ENCODE results near the gene TRIM63. TPM values are rescaled to one million over a fixed set of nuclear protein-coding genes. Genes with fewer than 3 reads are reported as not detected.

The TRIM63 gene
- polyA plus RNA-seq, 1 of the 3 experiments (the other 2 are of a cell fraction) = not detected

DNA sequence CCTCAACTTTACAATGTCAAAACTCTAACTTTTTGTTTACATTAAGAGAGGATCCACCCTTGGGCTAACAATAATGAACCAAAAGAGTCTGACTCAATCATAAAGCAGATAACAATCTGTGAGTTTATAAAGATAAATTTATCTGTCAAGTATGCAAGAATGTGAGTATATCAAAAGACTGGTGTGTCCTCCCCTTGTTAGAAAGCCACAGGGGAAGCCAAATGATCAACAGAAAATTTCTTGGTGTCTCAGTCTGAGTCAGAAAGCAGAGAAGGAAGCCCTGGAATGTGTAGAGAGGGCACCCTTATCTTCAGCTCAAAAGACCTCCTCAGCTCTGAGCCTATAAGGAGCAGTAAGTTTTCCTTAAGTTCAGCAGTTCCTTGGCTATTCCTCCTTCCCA lies 30.3 kb upstream of the TRIM63 start:
- CTCF ChIA-PET = interaction anchor here (1.6 kb wide), 1 partner anchor 62 kb away, joined by 5 read pairs; no protein-coding TSS in a partner anchor
- H2AFZ ChIP-seq (ENCODE audit: low read depth) = no peak overlapping the region

More for the DNA sequence above, 30.3 kb upstream of the TRIM63 start:
- Histone ChIP-seq H3F3A (replicated peaks; ENCODE audit: insufficient read depth) (no peaks in the 10 kb centered on the region), H3K9ac (no peak overlapping the region), H4K20me1 (ENCODE audit: insufficient read depth) (no peaks in the 10 kb centered on the region), H3K4me1 (ENCODE audit: control insufficient read depth in 1 of 2, insufficient read depth in 2 of 2, low read depth in 1 of 2, low read length in 1 of 2) (peaks cover 0 to 12% of the 10 kb centered on the region in 2 experiments; a peak in 1 of 4 replicates), H3K9me3 (no peaks in the 10 kb centered on the region), H3K36me3 (replicated peaks in 1 of 2; ENCODE audit: control insufficient read depth in 1 of 2, insufficient read depth in 2 of 2, low read length in 1 of 2) (no peaks in the 10 kb centered on the region), H3K4me3 (ENCODE audit: low read depth in 2 of 2, low read length in 1 of 2) (no peak overlapping the region), H3K4me2 (peak overlapping the region; percentile 33; the same call in 1 of the 2 replicates), H3K27ac (ENCODE audit: low read depth in 2 of 2, low read length in 1 of 2) (0 out of 4 replicates have a peak overlapping the region, but pooled peaks of 1 of the 2 experiments have one; percentile 3), H3K27me3 (ENCODE audit: insufficient read depth) (no peaks in the 10 kb centered on the region), H3K79me2 (ENCODE audit: insufficient read depth) (no peaks in the 10 kb centered on the region), H3K9me2 (no peaks in the 10 kb centered on the region)
- TF ChIP-seq TEAD4 (IDR thresholded peaks at IDR 0.05; ENCODE audit: borderline replicate concordance, insufficient read depth) = peak; percentile 51; the same call in 1 of the 2 replicates
- no peak for TF ChIP-seq CHD2 (IDR thresholded peaks at IDR 0.05; ENCODE audit: low read length, partially characterized antibody)
- peak in 1 of 2 experiments; percentile 43; a peak in 1 of 4 replicates for TF ChIP-seq EP300 (IDR thresholded peaks at IDR 0.05; ENCODE audit: borderline replicate concordance in 1 of 2, low read depth in 1 of 2, low read length in 1 of 2)
- TF ChIP-seq, protein P1, sequence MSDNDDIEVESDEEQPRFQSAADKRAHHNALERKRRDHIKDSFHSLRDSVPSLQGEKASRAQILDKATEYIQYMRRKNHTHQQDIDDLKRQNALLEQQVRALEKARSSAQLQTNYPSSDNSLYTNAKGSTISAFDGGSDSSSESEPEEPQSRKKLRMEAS (IDR thresholded peaks at IDR 0.05; ENCODE audit: low read depth) = no peak
- TF ChIP-seq, protein P2, sequence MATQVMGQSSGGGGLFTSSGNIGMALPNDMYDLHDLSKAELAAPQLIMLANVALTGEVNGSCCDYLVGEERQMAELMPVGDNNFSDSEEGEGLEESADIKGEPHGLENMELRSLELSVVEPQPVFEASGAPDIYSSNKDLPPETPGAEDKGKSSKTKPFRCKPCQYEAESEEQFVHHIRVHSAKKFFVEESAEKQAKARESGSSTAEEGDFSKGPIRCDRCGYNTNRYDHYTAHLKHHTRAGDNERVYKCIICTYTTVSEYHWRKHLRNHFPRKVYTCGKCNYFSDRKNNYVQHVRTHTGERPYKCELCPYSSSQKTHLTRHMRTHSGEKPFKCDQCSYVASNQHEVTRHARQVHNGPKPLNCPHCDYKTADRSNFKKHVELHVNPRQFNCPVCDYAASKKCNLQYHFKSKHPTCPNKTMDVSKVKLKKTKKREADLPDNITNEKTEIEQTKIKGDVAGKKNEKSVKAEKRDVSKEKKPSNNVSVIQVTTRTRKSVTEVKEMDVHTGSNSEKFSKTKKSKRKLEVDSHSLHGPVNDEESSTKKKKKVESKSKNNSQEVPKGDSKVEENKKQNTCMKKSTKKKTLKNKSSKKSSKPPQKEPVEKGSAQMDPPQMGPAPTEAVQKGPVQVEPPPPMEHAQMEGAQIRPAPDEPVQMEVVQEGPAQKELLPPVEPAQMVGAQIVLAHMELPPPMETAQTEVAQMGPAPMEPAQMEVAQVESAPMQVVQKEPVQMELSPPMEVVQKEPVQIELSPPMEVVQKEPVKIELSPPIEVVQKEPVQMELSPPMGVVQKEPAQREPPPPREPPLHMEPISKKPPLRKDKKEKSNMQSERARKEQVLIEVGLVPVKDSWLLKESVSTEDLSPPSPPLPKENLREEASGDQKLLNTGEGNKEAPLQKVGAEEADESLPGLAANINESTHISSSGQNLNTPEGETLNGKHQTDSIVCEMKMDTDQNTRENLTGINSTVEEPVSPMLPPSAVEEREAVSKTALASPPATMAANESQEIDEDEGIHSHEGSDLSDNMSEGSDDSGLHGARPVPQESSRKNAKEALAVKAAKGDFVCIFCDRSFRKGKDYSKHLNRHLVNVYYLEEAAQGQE (IDR thresholded peaks at IDR 0.05; ENCODE audit: low read depth, low read length) = no peak
- TF ChIP-seq FOSL2 (IDR thresholded peaks at IDR 0.05; ENCODE audit: borderline replicate concordance, low read depth) = peak; percentile 54
- TF ChIP-seq, protein P3, sequence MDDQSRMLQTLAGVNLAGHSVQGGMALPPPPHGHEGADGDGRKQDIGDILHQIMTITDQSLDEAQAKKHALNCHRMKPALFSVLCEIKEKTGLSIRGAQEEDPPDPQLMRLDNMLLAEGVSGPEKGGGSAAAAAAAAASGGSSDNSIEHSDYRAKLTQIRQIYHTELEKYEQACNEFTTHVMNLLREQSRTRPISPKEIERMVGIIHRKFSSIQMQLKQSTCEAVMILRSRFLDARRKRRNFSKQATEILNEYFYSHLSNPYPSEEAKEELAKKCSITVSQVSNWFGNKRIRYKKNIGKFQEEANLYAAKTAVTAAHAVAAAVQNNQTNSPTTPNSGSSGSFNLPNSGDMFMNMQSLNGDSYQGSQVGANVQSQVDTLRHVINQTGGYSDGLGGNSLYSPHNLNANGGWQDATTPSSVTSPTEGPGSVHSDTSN (IDR thresholded peaks at IDR 0.05) = peak; percentile 77
- TF ChIP-seq, protein P4, sequence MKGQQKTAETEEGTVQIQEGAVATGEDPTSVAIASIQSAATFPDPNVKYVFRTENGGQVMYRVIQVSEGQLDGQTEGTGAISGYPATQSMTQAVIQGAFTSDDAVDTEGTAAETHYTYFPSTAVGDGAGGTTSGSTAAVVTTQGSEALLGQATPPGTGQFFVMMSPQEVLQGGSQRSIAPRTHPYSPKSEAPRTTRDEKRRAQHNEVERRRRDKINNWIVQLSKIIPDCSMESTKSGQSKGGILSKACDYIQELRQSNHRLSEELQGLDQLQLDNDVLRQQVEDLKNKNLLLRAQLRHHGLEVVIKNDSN (IDR thresholded peaks at IDR 0.05; ENCODE audit: borderline replicate concordance, low read depth) = no peak
- TF ChIP-seq RXRA (IDR thresholded peaks at IDR 0.05; ENCODE audit: borderline replicate concordance, low read depth) = peak; percentile 56; the same call in 1 of the 2 replicates
- no peak for TF ChIP-seq YY1 (IDR thresholded peaks at IDR 0.05; ENCODE audit: low read depth)
- TF ChIP-seq GATA2 (CRISPR knock-in tag; IDR thresholded peaks at IDR 0.05) = no peak
- TF ChIP-seq, protein P5, sequence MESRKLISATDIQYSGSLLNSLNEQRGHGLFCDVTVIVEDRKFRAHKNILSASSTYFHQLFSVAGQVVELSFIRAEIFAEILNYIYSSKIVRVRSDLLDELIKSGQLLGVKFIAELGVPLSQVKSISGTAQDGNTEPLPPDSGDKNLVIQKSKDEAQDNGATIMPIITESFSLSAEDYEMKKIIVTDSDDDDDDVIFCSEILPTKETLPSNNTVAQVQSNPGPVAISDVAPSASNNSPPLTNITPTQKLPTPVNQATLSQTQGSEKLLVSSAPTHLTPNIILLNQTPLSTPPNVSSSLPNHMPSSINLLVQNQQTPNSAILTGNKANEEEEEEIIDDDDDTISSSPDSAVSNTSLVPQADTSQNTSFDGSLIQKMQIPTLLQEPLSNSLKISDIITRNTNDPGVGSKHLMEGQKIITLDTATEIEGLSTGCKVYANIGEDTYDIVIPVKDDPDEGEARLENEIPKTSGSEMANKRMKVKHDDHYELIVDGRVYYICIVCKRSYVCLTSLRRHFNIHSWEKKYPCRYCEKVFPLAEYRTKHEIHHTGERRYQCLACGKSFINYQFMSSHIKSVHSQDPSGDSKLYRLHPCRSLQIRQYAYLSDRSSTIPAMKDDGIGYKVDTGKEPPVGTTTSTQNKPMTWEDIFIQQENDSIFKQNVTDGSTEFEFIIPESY (IDR thresholded peaks at IDR 0.05; ENCODE audit: borderline replicate concordance, low read depth) = no peak
- no peak for TF ChIP-seq ELF1 (IDR thresholded peaks at IDR 0.05)
- TF ChIP-seq NFIC (IDR thresholded peaks at IDR 0.05; ENCODE audit: borderline replicate concordance) = peak; percentile 38; the same call in 1 of the 2 replicates
- TF ChIP-seq GABPA (IDR thresholded peaks at IDR 0.05; ENCODE audit: low read depth) = no peak
- TF ChIP-seq TCF12 (IDR thresholded peaks at IDR 0.05) = peak; percentile 62
- peak; percentile 65 for TF ChIP-seq JUND (IDR thresholded peaks at IDR 0.05)
- no peak for DNase-seq
- POLR2A ChIA-PET = interaction anchor here (0.6 kb wide), 1 partner anchor 81 kb away, joined by 3 read pairs; no protein-coding TSS in a partner anchor

Data from SK-N-SH (cell line).